Astrocyte (in vitro differentiated cells and primary cell): ENCODE measurements around the gene HTR2B.

Source experiments
- EZH2 ChIP-seq: IDR thresholded peaks from 2 replicates; pipeline ENCODE4 v1.6.1; 2012; ENCODE audit warnings: mild to moderate bottlenecking, low read length, inconsistent platforms; ENCODE audit not compliant: insufficient read depth
- TF ChIP-seq, protein P1 (sequence below): IDR thresholded peaks from 2 replicates; pipeline ENCODE4 v1.5.1; 2011; ENCODE audit warnings: low read depth, mild to moderate bottlenecking, inconsistent platforms, low read length, moderate library complexity; ENCODE audit not compliant: insufficient read depth

- TF ChIP-seq, protein P1, sequence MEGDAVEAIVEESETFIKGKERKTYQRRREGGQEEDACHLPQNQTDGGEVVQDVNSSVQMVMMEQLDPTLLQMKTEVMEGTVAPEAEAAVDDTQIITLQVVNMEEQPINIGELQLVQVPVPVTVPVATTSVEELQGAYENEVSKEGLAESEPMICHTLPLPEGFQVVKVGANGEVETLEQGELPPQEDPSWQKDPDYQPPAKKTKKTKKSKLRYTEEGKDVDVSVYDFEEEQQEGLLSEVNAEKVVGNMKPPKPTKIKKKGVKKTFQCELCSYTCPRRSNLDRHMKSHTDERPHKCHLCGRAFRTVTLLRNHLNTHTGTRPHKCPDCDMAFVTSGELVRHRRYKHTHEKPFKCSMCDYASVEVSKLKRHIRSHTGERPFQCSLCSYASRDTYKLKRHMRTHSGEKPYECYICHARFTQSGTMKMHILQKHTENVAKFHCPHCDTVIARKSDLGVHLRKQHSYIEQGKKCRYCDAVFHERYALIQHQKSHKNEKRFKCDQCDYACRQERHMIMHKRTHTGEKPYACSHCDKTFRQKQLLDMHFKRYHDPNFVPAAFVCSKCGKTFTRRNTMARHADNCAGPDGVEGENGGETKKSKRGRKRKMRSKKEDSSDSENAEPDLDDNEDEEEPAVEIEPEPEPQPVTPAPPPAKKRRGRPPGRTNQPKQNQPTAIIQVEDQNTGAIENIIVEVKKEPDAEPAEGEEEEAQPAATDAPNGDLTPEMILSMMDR, result no peak
- TF ChIP-seq EZH2, result no peak
These were observed 36.1 kb downstream of the HTR2B start for GRCh38 chr2:231088754-231089153.
